Muscle layer of duodenum (tissue), 2 donors: Measurements from ENCODE around the gene STN1.

Experiments used
- H3K27ac ChIP-seq: one replicate; pipeline ENCODE4 v1.7.0; 2013; ENCODE audit warnings: mild to moderate bottlenecking, low read length
- H3K27me3 ChIP-seq: one replicate; pipeline ENCODE4 v1.7.0; 2013; ENCODE audit warnings: low read depth, mild to moderate bottlenecking, control low read depth, low read length
- H3K36me3 ChIP-seq, 2 donors: one replicate each; pipeline ENCODE4 v1.7.0; 2013; ENCODE audit warnings: low read length in 2 of 2, control low read depth in 1 of 2, mild to moderate bottlenecking in 1 of 2; ENCODE audit not compliant: insufficient read depth in 2 of 2, control insufficient read depth in 1 of 2
- H3K4me1 ChIP-seq, 2 donors: one replicate each; pipeline ENCODE4 v1.7.0; 2013; ENCODE audit warnings: low read length in 2 of 2, mild to moderate bottlenecking in 2 of 2, control low read depth in 1 of 2, moderate library complexity in 1 of 2; ENCODE audit not compliant: insufficient read depth in 2 of 2, control insufficient read depth in 1 of 2
- H3K4me3 ChIP-seq, 2 donors: one replicate each; pipeline ENCODE4 v1.7.0; 2013; ENCODE audit warnings: low read length in 2 of 2, low read depth in 1 of 2, mild to moderate bottlenecking in 1 of 2
- H3K9me3 ChIP-seq, 2 donors: one replicate each; pipeline ENCODE4 v1.7.0; 2013; ENCODE audit warnings: low read length in 2 of 2, control low read depth in 1 of 2, mild to moderate bottlenecking in 1 of 2; ENCODE audit not compliant: control insufficient read depth in 1 of 2
- donor health status: healthy.

The STN1 gene

GRCh38 chr10:103879831-103880230, 38.2 kb downstream of the STN1 start:
- H3K27ac ChIP-seq = no peak overlapping the region
- no peak overlapping the region for H3K4me3 ChIP-seq
- H3K9me3 ChIP-seq = no peaks in the 10 kb centered on the region
- H3K4me1 ChIP-seq = peaks cover 0 to 6% of the 10 kb centered on the region in 2 donors
- H3K27me3 ChIP-seq = no peaks in the 10 kb centered on the region
- H3K36me3 ChIP-seq = peaks cover 36 to 40% of the 10 kb centered on the region in 2 donors

- Histone ChIP-seq H3K4me1 (peaks cover 0 to 2% of the 10 kb centered on the region in 2 donors), H3K27ac (no peak overlapping the region), H3K36me3 (peaks cover 36 to 40% of the 10 kb centered on the region in 2 donors), H3K4me3 (no peak overlapping the region), H3K27me3 (no peaks in the 10 kb centered on the region), H3K9me3 (no peaks in the 10 kb centered on the region)
Measured at GRCh38 chr10:103879409-103879808, 38.6 kb downstream of the STN1 start.

GRCh38 chr10:103877861-103878260, 40.1 kb downstream of the STN1 start:
- Histone ChIP-seq H3K4me3 (no peak overlapping the region), H3K27ac (no peak overlapping the region), H3K36me3 (peaks cover 36 to 40% of the 10 kb centered on the region in 2 donors), H3K9me3 (no peaks in the 10 kb centered on the region), H3K27me3 (no peaks in the 10 kb centered on the region), H3K4me1 (no peaks in the 10 kb centered on the region)

- Histone ChIP-seq H3K4me3 (no peak overlapping the region), H3K27ac (no peak overlapping the region), H3K4me1 (no peaks in the 10 kb centered on the region), H3K27me3 (no peaks in the 10 kb centered on the region), H3K36me3 (peaks cover 24 to 30% of the 10 kb centered on the region in 2 donors), H3K9me3 (no peaks in the 10 kb centered on the region)
Measured at GRCh38 chr10:103876155-103876554, 41.8 kb downstream of the STN1 start.

GRCh38 chr10:103874730-103875129, 43.3 kb downstream of the STN1 start:
- Histone ChIP-seq H3K27me3 (no peaks in the 10 kb centered on the region), H3K4me1 (no peaks in the 10 kb centered on the region), H3K9me3 (no peaks in the 10 kb centered on the region), H3K27ac (no peak overlapping the region), H3K4me3 (no peak overlapping the region), H3K36me3 (peaks cover 11 to 17% of the 10 kb centered on the region in 2 donors)

GRCh38 chr10:103872137-103872931, 45.6 kb downstream of the STN1 start:
- Histone ChIP-seq H3K9me3 (no peaks in the 10 kb centered on the region), H3K4me3 (no peak overlapping the region), H3K27me3 (no peaks in the 10 kb centered on the region), H3K36me3 (no peaks in the 10 kb centered on the region), H3K4me1 (no peaks in the 10 kb centered on the region), H3K27ac (no peak overlapping the region)

GRCh38 chr10:103871006-103871405, 47.0 kb downstream of the STN1 start:
- H3K27ac ChIP-seq = no peak overlapping the region
- H3K36me3 ChIP-seq = no peaks in the 10 kb centered on the region
- no peaks in the 10 kb centered on the region for H3K4me1 ChIP-seq
- no peaks in the 10 kb centered on the region for H3K27me3 ChIP-seq
- H3K9me3 ChIP-seq = peaks cover 0 to 3% of the 10 kb centered on the region in 2 donors
- H3K4me3 ChIP-seq = no peak overlapping the region

- peaks cover 0 to 4% of the 10 kb centered on the region in 2 donors for H3K9me3 ChIP-seq
- no peaks in the 10 kb centered on the region for H3K27me3 ChIP-seq
- no peaks in the 10 kb centered on the region for H3K4me1 ChIP-seq
- no peak overlapping the region for H3K4me3 ChIP-seq
- no peaks in the 10 kb centered on the region for H3K36me3 ChIP-seq
- no peak overlapping the region for H3K27ac ChIP-seq
Measured at GRCh38 chr10:103870516-103870915, 47.5 kb downstream of the STN1 start.

- Histone ChIP-seq H3K4me3 (no peak overlapping the region), H3K9me3 (peaks cover 0 to 4% of the 10 kb centered on the region in 2 donors), H3K27me3 (no peaks in the 10 kb centered on the region), H3K27ac (no peak overlapping the region), H3K4me1 (no peaks in the 10 kb centered on the region), H3K36me3 (no peaks in the 10 kb centered on the region)
Measured at GRCh38 chr10:103869336-103869735, 48.6 kb downstream of the STN1 start.

- Histone ChIP-seq H3K4me1 (no peaks in the 10 kb centered on the region), H3K27me3 (no peaks in the 10 kb centered on the region), H3K36me3 (no peaks in the 10 kb centered on the region), H3K27ac (no peak overlapping the region), H3K9me3 (peaks cover 0 to 4% of the 10 kb centered on the region in 2 donors), H3K4me3 (no peak overlapping the region)
Measured at GRCh38 chr10:103868200-103868599, 49.8 kb downstream of the STN1 start.

GRCh38 chr10:103861505-103861904, 56.5 kb downstream of the STN1 start:
- Histone ChIP-seq H3K27ac (no peak overlapping the region), H3K27me3 (no peaks in the 10 kb centered on the region), H3K9me3 (peaks cover 0 to 4% of the 10 kb centered on the region in 2 donors), H3K4me1 (no peaks in the 10 kb centered on the region), H3K36me3 (no peaks in the 10 kb centered on the region), H3K4me3 (no peak overlapping the region)
